MM.1S (cell line): ENCODE results near the gene NTRK3.

Source experiments
- DNase-seq: peaks from one replicate; pipeline ENCODE4 v3.0.0-alpha.2; 2015
- H2AFZ ChIP-seq: fragments of 300-600 bp; sonication (generic); 2 replicates; pipeline ENCODE4 v1.6.0; 2016; ENCODE audit warnings: antibody characterized with exemption, low read length
- H3F3A ChIP-seq: fragments of 300-600 bp; sonication (generic); 2 replicates; pipeline ENCODE4 v1.6.1; 2016; ENCODE audit warnings: mild to moderate bottlenecking, antibody characterized with exemption, low read length, moderate library complexity, mixed read lengths; ENCODE audit not compliant: insufficient read depth
- H3K27ac ChIP-seq: fragments of 300-600 bp; sonication (generic); 2 replicates; pipeline ENCODE4 v1.5.1; 2016; ENCODE audit warnings: mild to moderate bottlenecking, low read length
- H3K27me3 ChIP-seq: fragments of 300-600 bp; sonication (generic); replicated peaks from 2 replicates; pipeline ENCODE4 v1.6.0; 2016; ENCODE audit warnings: low read length; ENCODE audit not compliant: insufficient read depth
- H3K36me3 ChIP-seq: fragments of 300-600 bp; sonication (generic); replicated peaks from 2 replicates; pipeline ENCODE4 v1.6.1; 2016; ENCODE audit warnings: mild to moderate bottlenecking, low read length, mixed read lengths; ENCODE audit not compliant: insufficient read depth
- H3K4me1 ChIP-seq: fragments of 300-600 bp; sonication (generic); 2 replicates; pipeline ENCODE4 v1.6.1; 2016; ENCODE audit warnings: low read length, mixed read lengths
- H3K4me2 ChIP-seq: fragments of 300-600 bp; sonication (generic); 2 replicates; pipeline ENCODE4 v1.6.0; 2016; ENCODE audit warnings: low read depth, low read length
- H3K4me3 ChIP-seq: fragments of 300-600 bp; sonication (generic); 2 replicates; pipeline ENCODE4 v1.5.1; 2016; ENCODE audit warnings: low read length, mixed read lengths
- H3K79me2 ChIP-seq: fragments of 300-600 bp; sonication (generic); 2 replicates; pipeline ENCODE4 v1.6.1; 2016; ENCODE audit warnings: mixed run types, low read length, mixed read lengths
- H3K9ac ChIP-seq: fragments of 300-600 bp; sonication (generic); 2 replicates; pipeline ENCODE4 v1.6.1; 2016; ENCODE audit warnings: low read length, mixed read lengths
- H3K9me2 ChIP-seq: fragments of 300-600 bp; sonication (generic); replicated peaks from 2 replicates; pipeline ENCODE4 v1.6.1; 2016; ENCODE audit warnings: mild to moderate bottlenecking, low read length, mixed read lengths; ENCODE audit not compliant: insufficient read depth
- H3K9me3 ChIP-seq: fragments of 300-600 bp; sonication (generic); replicated peaks from 2 replicates; pipeline ENCODE4 v1.6.1; 2016; ENCODE audit warnings: mild to moderate bottlenecking, low read length, mixed read lengths; ENCODE audit not compliant: insufficient read depth
- H4K20me1 ChIP-seq: fragments of 300-600 bp; sonication (generic); 2 replicates; pipeline ENCODE4 v1.6.1; 2016; ENCODE audit warnings: mild to moderate bottlenecking, low read length, moderate library complexity, mixed read lengths; ENCODE audit not compliant: insufficient read depth
- CTCF ChIP-seq: fragments of 300-600 bp; sonication (generic); IDR thresholded peaks from 2 replicates; pipeline ENCODE4 v1.5.1; 2016; ENCODE audit warnings: antibody characterized with exemption, low read length, mixed read lengths
- EZH2 ChIP-seq: fragments of 300-600 bp; sonication (generic); optimal IDR thresholded peaks from 2 replicates; pipeline ENCODE3; 2017; ENCODE audit warnings: low read depth, mild to moderate bottlenecking, antibody characterized with exemption, low read length, mixed read lengths
- EZH2phosphoT487 ChIP-seq: fragments of 300-600 bp; sonication (generic); IDR thresholded peaks from 2 replicates; pipeline ENCODE4 v1.6.1; 2018; ENCODE audit warnings: antibody characterized with exemption, low read length

Gene NTRK3

GRCh38 chr15:87943626-87944025, 312.9 kb downstream of the NTRK3 start:
- Histone ChIP-seq H2AFZ (no peak overlapping the region), H3K79me2 (no peaks in the 10 kb centered on the region)
- TF ChIP-seq CTCF, result no peak
- no peak for TF ChIP-seq EZH2phosphoT487
- TF ChIP-seq EZH2, result no peak

DNA sequence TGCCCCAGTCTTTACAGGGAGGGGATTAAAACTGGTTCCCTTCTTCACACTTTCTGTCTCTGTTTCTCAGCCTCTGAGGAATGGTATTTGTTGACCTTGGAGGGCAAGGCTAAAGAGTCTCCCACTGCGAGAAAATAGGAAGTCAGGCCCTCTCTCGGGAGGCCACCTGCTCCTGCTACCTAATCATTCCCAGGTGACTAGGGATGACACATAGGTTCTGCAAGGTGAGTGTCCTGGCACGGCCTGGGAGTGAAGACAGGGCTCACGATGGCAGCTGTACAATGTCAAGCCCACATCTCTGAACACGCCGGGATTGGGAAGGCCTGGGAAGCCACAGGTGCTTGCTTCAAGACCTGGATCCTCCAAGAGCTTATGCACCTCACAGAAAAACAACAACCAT, 314.2 kb downstream of the NTRK3 start:
- H3K27me3 ChIP-seq, result no peaks in the 10 kb centered on the region
- H3K9me2 ChIP-seq, result no peaks in the 10 kb centered on the region
- no peak overlapping the region for H2AFZ ChIP-seq
- H3K4me3 ChIP-seq, result no peak overlapping the region
- TF ChIP-seq EZH2phosphoT487, result no peak
- no peak for TF ChIP-seq CTCF
- TF ChIP-seq EZH2, result no peak
- no peaks in the 10 kb centered on the region for H3K9me3 ChIP-seq
- no peak overlapping the region for H3K9ac ChIP-seq
- H3K4me1 ChIP-seq, result peaks cover 6% of the 10 kb centered on the region; the same call in 1 of the 2 replicates
- H3K4me2 ChIP-seq, result no peak overlapping the region
- no peaks in the 10 kb centered on the region for H3K79me2 ChIP-seq
- H3K27ac ChIP-seq, result no peak overlapping the region
- no peak for DNase-seq
- no peaks in the 10 kb centered on the region for H3K36me3 ChIP-seq
- no peaks in the 10 kb centered on the region for H4K20me1 ChIP-seq
- H3F3A ChIP-seq, result no peaks in the 10 kb centered on the region

More at GRCh38 chr15:87943626-87944025, 312.9 kb downstream of the NTRK3 start:
- Histone ChIP-seq H3K4me1 (no peaks in the 10 kb centered on the region; the same call in 1 of the 2 replicates), H3K9me3 (no peaks in the 10 kb centered on the region), H3K27ac (no peak overlapping the region), H3K27me3 (no peaks in the 10 kb centered on the region), H3F3A (no peaks in the 10 kb centered on the region), H3K4me3 (no peak overlapping the region), H4K20me1 (no peaks in the 10 kb centered on the region), H3K9me2 (no peaks in the 10 kb centered on the region), H3K4me2 (no peak overlapping the region), H3K9ac (no peak overlapping the region), H3K36me3 (no peaks in the 10 kb centered on the region)
- DNase-seq, result no peak

DNA sequence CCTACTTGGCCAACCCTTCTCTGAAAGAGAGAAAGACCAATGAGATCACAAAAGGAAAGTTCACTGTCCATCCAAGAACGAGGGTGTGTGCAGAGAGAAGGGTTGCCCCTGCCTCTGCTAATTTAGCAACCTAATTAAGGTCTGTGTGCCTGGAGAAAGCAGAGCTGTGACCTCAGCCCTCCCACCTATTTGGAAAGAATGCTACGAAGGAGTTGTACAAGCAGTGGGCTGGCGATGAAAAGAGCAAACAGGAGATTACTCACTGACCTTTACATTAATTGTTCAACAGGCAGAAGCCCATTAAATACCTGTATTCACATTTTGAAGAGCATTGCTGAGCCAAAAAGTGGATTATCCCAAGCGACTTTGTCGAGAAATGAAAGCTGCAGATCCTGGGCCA, 314.9 kb downstream of the NTRK3 start:
- Histone ChIP-seq H3F3A (no peaks in the 10 kb centered on the region), H3K4me2 (no peak overlapping the region), H3K9me2 (no peaks in the 10 kb centered on the region), H3K9ac (no peak overlapping the region), H3K79me2 (no peaks in the 10 kb centered on the region), H3K27me3 (no peaks in the 10 kb centered on the region), H3K4me1 (peaks cover 10% of the 10 kb centered on the region; the same call in 1 of the 2 replicates), H3K4me3 (no peak overlapping the region), H2AFZ (no peak overlapping the region), H3K27ac (no peak overlapping the region), H3K9me3 (no peaks in the 10 kb centered on the region), H3K36me3 (no peaks in the 10 kb centered on the region), H4K20me1 (no peaks in the 10 kb centered on the region)
- no peak for DNase-seq
- TF ChIP-seq CTCF, result no peak
- no peak for TF ChIP-seq EZH2phosphoT487
- TF ChIP-seq EZH2, result no peak
